Frontal cortex (tissue), 4 donors: ENCODE data around the gene HTD2. TPM values are rescaled to one million over a fixed set of nuclear protein-coding genes. Genes with fewer than 3 reads are reported as not detected.
"Not testable (repeated sequence)": the region's sequence is repeated elsewhere in the genome, so short reads cannot be mapped to it uniquely, and the experiment has no call there.

Experiments
- DNase-seq, 2 donors: peaks; one replicate each; pipeline ENCODE4 v3.0.0; 2012; ENCODE audit warnings: low spot score in 2 of 2
- FAIRE-seq: peaks from 2 replicates; lab custom pipeline; 2012; peaks lifted over from hg19 to GRCh38; lab: Jason Lieb, UNC
- total RNA-seq: library from RNA; depleted of rRNA; stranded (reverse); fragments of >200 nt; gene quantifications from one replicate; pipeline ENCODE4 v1.2.3, GENCODE V29; 2014
- donor health status: control.
- donor health status: control.
- donor health status: control.

Gene HTD2
- total RNA-seq, 1 donor from 2014 or later: 6.5 TPM

- FAIRE-seq: no peak
Observed at GRCh38 chr3:58329150-58329921, 23.0 kb downstream of the HTD2 start.

GRCh38 chr3:58329922-58330413 lies 23.6 kb downstream of the HTD2 start:
- no peak for DNase-seq
- FAIRE-seq: no peak

More at GRCh38 chr3:58329150-58329921, 23.0 kb downstream of the HTD2 start:
- no peak for DNase-seq

DNA sequence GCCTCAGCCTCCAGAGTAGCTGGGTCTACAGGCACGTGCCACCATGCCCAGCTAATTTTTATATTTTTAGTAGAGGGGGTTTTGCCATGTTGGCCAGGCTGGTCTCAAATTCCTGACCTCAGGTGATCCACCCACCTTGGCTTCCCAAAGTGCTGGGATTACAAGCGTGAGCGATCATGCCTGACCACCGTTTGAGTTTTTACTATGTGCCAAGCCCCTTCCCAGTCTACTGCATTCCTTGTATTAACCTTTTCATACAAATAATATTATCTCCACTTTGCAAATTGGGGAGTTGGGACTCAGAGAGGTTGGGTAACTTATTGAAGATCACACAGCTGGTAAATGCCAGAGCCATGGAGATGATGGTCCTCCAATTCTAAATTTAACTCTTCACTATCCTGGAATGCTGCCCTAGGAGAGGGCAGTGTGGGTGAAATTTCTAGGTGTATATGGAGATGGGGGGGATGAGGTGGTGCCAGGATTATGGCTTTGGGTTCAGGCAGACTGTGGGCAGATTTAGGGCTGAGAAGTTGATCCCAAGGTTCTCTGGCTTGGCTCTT lies 25.4 kb downstream of the HTD2 start:
- FAIRE-seq (no peak), DNase-seq (no peak)

DNA sequence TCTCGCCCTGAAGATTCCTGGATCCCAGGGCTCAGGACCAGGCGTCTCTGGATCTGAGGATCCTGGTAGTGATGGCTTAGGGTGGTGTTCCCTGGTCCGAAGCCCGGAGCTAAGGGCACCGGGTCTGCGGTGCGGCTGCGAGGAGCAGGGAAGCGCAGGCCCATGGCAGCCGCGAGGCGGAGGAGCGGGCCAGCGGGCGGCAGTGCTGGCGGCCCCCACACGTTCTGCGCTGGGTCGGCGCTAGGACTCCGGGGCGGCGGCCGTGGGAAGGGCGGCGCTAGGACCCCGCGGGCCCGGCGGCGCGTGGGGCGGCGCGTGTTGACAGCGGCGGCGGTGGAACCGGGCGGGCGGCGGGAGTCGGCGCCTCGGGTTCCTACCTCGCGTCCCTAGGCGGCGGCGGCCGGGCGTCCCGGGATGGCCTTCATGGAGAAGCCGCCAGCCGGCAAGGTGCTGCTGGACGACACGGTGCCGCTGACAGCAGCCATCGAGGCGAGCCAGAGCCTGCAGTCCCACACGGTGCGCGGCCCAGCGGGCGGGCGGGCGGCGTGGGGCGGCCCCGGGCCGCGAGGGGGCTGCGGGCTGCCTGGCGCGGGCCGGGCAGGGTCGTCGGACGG lies 26.4 kb downstream of the HTD2 start, which contains the start of gene PXK:
Gene PXK (plus strand): TSS at position 318 of the 614 bp plus-strand sequence. CDS start 97 bp downstream, at position 415.
- peak; percentile 85 to 89 for DNase-seq
- no peak for FAIRE-seq

GRCh38 chr3:58333206-58334012 lies 27.1 kb downstream of the HTD2 start:
- peak; percentile 59 to 65 for DNase-seq
- no peak for FAIRE-seq

GRCh38 chr3:58334013-58334321 lies 27.6 kb downstream of the HTD2 start:
- DNase-seq (peak; percentile 39 to 75), FAIRE-seq (no peak)

GRCh38 chr3:58334506-58334884 lies 28.2 kb downstream of the HTD2 start:
- DNase-seq: no peak
- FAIRE-seq: no peak

DNA sequence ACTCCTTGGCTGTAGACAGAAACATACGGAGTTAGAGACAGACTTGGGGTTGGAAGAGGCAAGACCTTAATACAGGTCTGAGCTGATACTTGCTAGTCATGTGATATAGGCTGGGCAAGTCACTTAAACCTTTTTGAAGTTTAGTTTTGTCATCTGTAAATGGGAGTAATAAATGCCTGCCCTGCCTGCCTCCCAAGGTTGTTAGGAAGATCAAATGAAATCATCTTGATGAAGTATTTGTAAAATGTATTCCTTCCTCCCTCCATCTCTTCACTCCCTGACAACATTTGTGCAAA lies 29.3 kb downstream of the HTD2 start:
- no peak for DNase-seq
- FAIRE-seq: no peak

DNA sequence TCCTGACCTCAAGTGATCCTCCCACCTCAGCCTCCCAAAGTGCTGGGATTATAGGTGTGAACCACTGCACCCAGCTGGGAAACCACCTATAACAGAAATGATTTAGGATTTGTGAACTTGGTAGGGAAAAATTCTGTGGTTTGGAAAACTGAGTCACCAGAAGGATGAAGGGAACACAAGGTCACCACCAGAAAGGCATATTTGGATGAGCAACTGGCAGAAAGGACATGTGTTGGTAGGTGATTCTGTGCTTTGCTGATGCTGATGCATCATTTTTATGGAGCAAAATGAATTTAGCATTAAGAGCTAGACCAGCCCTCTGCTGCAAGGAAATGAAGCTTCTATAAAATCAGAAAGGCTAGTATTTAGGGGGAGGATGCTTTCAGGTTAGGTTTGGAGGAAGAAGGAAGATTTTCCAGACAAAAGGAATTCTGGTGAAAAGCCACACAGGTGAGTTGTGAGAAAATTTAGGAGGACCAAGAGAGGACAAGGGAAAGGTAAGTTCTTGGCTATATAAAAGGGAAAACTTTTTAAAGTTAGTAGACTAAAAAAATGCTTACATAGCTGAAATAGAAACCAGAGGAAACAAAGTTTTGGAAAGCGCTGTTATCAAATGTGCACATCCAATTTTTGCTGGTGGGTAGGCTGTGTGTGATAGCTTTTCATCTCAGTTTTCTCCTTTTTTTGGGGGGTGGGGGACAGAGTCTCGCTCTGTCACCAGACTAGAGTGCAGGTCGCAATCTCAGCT lies 30.0 kb downstream of the HTD2 start:
- FAIRE-seq: no peak
- DNase-seq: no peak

- FAIRE-seq (no peak), DNase-seq (no peak)
Observed at GRCh38 chr3:58337190-58337589, 30.9 kb downstream of the HTD2 start.

DNA sequence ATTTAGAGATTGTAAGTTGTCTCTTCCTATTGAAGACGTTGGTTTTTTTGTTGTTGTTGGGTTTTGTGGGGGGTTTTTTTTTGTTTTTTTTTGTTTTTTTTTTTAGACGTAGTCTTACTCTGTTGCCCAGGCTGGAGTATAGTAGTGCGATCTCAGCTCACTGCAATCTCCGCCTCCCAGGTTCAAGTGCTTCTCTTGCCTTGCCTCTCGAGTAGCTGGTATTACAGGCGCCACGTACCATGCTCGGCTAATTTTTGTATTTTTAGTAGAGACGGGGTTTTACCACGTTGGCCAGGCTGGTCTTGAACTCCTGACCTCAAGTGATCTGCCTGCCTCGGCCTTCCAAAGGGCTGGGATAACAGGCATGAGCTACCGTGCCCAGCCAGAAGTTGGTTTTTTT lies 32.8 kb downstream of the HTD2 start:
- DNase-seq, FAIRE-seq: not testable (repeated sequence)

GRCh38 chr3:58340594-58341244 lies 34.4 kb downstream of the HTD2 start:
- DNase-seq (no peak), FAIRE-seq (no peak)

DNA sequence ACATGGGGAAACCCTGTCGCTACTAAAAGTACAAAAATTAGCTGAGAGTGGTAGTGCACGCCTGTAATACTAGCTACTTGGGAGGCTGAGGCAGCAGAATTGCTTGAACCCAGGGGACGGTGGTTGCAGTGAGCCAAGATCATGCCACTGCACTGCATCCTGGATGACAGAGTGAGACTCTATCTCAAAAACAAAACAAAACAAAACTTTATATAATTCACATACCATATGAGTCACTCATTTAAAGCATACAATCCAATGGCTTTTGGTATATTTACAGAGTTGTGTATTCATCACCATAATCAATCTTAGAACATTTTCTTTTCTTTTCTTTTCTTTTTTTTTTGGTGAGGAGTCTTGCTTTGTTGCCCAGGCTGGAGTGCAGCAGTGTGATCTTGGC lies 35.1 kb downstream of the HTD2 start:
- no peak for FAIRE-seq
- DNase-seq: no peak

DNA sequence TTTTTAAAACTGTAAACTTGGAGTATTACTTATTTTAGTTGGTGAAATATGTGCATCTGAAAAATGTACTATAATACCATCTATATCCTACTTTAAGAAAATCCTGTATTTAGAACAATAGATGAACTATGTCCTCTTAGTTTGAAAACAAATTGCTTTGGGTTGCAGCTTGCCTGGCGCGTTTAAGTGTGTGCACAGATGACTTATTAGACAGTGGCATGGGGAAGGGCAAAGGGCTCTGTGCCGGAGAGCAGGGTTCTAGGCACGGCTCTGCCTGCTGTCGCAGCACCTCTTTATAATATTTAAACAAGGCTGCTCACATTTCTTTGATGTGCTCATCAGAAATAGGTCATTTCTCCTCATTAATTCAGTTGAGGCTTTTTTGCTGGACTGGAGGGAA lies 36.4 kb downstream of the HTD2 start:
- DNase-seq: no peak
- peak; percentile 6 for FAIRE-seq

GRCh38 chr3:58345457-58345856 lies 39.1 kb downstream of the HTD2 start:
- DNase-seq: no peak
- FAIRE-seq: no peak

DNA sequence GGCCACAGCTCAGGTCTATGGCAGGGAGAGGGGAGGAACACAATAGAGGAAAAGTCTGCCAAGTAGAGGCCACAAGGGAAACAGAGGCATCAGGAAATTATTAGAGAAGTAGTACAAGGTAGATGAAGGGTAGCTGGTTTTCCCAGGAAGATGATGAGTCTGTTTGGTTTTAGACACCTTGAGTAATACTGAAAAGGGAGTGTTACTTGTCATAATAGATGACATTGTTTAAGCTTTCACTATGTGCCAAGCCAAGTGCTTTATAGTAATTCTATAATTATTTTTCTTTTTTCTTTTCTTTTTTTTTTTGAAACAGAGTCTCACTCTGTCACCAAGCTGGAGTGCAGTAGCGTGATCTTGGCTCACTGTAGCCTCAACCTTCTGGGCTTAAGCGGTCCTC lies 40.0 kb downstream of the HTD2 start:
- FAIRE-seq: no peak
- DNase-seq: no peak

DNA sequence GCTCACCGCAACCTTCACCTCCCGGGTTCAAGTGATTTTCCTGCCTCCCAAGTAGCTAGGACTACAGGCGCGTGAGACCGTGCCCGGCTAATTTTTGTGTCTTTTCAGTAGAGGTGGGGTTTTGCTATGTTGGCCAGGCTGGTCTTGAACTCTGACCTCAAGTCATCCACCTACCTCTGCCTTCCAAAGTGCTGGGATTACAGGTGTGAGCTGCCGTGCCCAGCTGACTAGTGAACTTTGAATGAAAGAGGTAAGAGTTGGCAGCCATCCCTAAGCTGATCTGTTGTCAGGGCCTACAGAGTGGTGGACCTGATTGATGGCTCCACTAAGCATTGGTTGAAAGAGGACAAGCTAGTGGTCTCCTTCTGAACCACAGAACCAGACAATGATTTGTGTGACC lies 41.7 kb downstream of the HTD2 start:
- no peak for FAIRE-seq
- DNase-seq: no peak

DNA sequence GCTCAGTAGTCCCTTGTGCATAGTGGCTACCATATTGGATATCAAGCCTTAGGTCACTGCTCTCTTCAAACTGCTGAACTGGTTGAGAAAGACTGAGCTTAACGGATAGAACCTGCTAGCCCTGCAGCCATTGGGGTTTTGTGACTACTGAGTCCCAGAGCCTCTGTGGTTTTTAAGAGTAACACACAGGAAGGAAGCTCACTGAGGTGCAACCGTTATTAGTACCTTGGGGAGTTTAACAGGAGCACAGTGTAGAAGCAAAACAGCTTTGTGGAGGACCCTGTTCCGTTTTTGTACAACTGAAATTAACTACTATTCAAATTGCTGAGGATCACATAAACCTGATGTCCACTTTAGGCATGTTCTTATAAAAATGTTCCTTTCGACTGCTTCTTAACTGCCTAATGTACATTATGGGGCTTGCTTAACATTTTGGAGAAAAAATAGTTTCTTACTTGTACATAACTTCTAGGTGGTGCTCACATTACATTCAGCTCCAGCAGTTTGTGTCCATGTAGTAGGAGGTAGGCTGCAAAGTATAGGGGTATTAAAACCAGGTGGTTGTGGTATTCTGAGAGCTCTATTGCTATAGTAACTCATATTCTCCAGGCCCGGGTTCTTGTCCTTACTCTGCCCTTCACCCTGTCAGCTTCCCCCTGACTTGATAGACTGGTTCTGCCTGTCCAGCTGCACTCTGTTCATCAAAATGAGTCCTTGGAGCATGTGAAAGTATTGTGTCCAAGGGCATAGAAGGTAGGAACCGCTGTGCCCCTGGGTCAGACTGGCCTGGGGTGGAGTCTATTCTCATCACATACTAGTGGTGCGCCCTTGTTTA lies 43.7 kb downstream of the HTD2 start:
- FAIRE-seq (no peak), DNase-seq (no peak)

GRCh38 chr3:58350627-58351013 lies 44.3 kb downstream of the HTD2 start:
- no peak for FAIRE-seq
- DNase-seq: no peak
